HCT116 (cell line): Measurements from ENCODE around the gene IFNL1. TPM values are rescaled to one million over a fixed set of nuclear protein-coding genes. Genes with fewer than 3 reads are reported as not detected.

ENCODE experiments used
- ATAC-seq: fragments of 200-7000 bp; cut with Tn5 transposase; 2 replicates; pipeline ENCODE4 v1.9.1; 2020; ENCODE audit warnings: mild to moderate bottlenecking, moderate library complexity
- BruUV-seq: library from RNA; stranded (reverse); fragments of 400-500 nt; replicated peaks from 2 replicates; lab custom pipeline; 2021; lab: Mats Ljungman, UMichigan
- CTCF ChIA-PET: fragments of 300-600 bp; sonication (Branson Sonifier 250); formaldehyde crosslinking; loops from one replicate; lab custom pipeline; 2021; ENCODE audit warnings: antibody characterized with exemption; lab: Charles Lee
- POLR2A ChIA-PET: fragments of 300-600, 350-600 bp; sonication (Branson Sonifier 250); formaldehyde crosslinking; loops from one replicate; lab custom pipeline; 2021; ENCODE audit warnings: antibody characterized with exemption; lab: Charles Lee
- RAD21 ChIA-PET, 2 experiments: fragments of 300-600 bp; sonication (Branson Sonifier 250); formaldehyde crosslinking; loops; one replicate each; lab custom pipeline; 2023; ENCODE audit warnings: low total read pairs in 2 of 2; ENCODE audit not compliant: uncharacterized antibody in 2 of 2, unreplicated experiment in 2 of 2, low non-redundant PET in 1 of 2; lab: Charles Lee
- DNase-seq: peaks from one replicate; pipeline ENCODE4 v3.0.0-alpha.2; 2010; ENCODE audit warnings: low read depth, low spot score
- H2AFZ ChIP-seq: fragments of 200-600 bp; shearing (Covaris generic), sonication (generic); 2 replicates; pipeline ENCODE4 v1.6.1; 2017; ENCODE audit warnings: low read depth, mixed run types, mixed read lengths, antibody characterized with exemption, low read length; ENCODE audit not compliant: poor library complexity, severe bottlenecking
- H3K27ac ChIP-seq: 2 replicates; pipeline ENCODE4 v1.5.1; 2012; ENCODE audit warnings: low read depth, low read length
- H3K27me3 ChIP-seq: fragments of 200-600 bp; sonication (generic); 2 replicates; pipeline ENCODE4 v1.6.1; 2016; ENCODE audit warnings: mixed run types, low read length, mixed read lengths; ENCODE audit not compliant: insufficient read depth
- H3K36me3 ChIP-seq, 2 experiments: fragments of 200-500 bp in 1 of 2; fragments of 200-600 bp in 1 of 2; sonication (Bioruptor generic) in 1 of 2; sonication (generic) in 1 of 2; 2 replicates each; pipeline versions ENCODE4 v1.5.1 to v1.6.1; 2014 to 2016; ENCODE audit warnings: low read length in 2 of 2, inconsistent platforms in 1 of 2, mixed read lengths in 1 of 2, mixed run types in 1 of 2; ENCODE audit not compliant: insufficient read depth in 2 of 2, control insufficient read depth in 1 of 2
- H3K4me1 ChIP-seq, 2 experiments: fragments of 200-600 bp in 1 of 2; sonication (generic) in 1 of 2; 2 replicates each; pipeline versions ENCODE4 v1.5.1 to v1.6.1; 2012 to 2017; ENCODE audit warnings: low read length in 2 of 2, inconsistent platforms in 1 of 2, mild to moderate bottlenecking in 1 of 2, mixed read lengths in 1 of 2, mixed run types in 1 of 2, moderate library complexity in 1 of 2; ENCODE audit not compliant: insufficient read depth in 2 of 2, control insufficient read depth in 1 of 2
- H3K4me2 ChIP-seq: fragments of 200-600 bp; sonication (generic); 2 replicates; pipeline ENCODE4 v1.6.1; 2017; ENCODE audit warnings: mixed run types, low read length, mixed read lengths
- H3K4me3 ChIP-seq, 2 experiments: fragments of 200-600 bp in 1 of 2; sonication (generic) in 1 of 2; replicated peaks in 1 of 2; 2 replicates each; pipeline ENCODE4 v1.5.1; 2011 to 2016; ENCODE audit warnings: low read length in 2 of 2, control low read depth in 1 of 2, low read depth in 1 of 2, mild to moderate bottlenecking in 1 of 2, mixed read lengths in 1 of 2, mixed run types in 1 of 2
- H3K79me2 ChIP-seq: fragments of 200-600 bp; sonication (generic); 2 replicates; pipeline ENCODE4 v1.6.1; 2017; ENCODE audit warnings: mild to moderate bottlenecking, mixed run types, low read length, moderate library complexity, mixed read lengths; ENCODE audit not compliant: insufficient read depth
- H3K9ac ChIP-seq: fragments of 200-600 bp; sonication (generic); 2 replicates; pipeline ENCODE4 v1.6.1; 2016; ENCODE audit warnings: low read length, mixed read lengths
- H3K9me2 ChIP-seq: fragments of 200-600 bp; sonication (generic), shearing (Covaris generic); 2 replicates; pipeline ENCODE4 v1.6.1; 2017; ENCODE audit warnings: mixed run types, mild to moderate bottlenecking, moderate library complexity; ENCODE audit not compliant: insufficient read depth
- H3K9me3 ChIP-seq, 2 experiments: fragments of 200-500 bp in 1 of 2; fragments of 200-600 bp in 1 of 2; sonication (Bioruptor generic) in 1 of 2; sonication (generic) in 1 of 2; 2 replicates each; pipeline ENCODE4 v1.6.1; 2014 to 2017; ENCODE audit warnings: low read length in 2 of 2, mixed read lengths in 2 of 2, inconsistent platforms in 1 of 2, low read depth in 1 of 2, mild to moderate bottlenecking in 1 of 2, mixed run types in 1 of 2, moderate library complexity in 1 of 2; ENCODE audit not compliant: control insufficient read depth in 1 of 2, insufficient read depth in 1 of 2
- H4K20me1 ChIP-seq: fragments of 200-600 bp; sonication (generic), shearing (Covaris generic); 2 replicates; pipeline ENCODE4 v1.6.1; 2017; ENCODE audit warnings: mixed run types, mild to moderate bottlenecking, moderate library complexity; ENCODE audit not compliant: insufficient read depth
- CBX3 ChIP-seq: IDR thresholded peaks from 2 replicates; pipeline ENCODE4 v1.6.1; 2012; ENCODE audit warnings: low read depth
- CEBPB ChIP-seq: IDR thresholded peaks from 2 replicates; pipeline ENCODE4 v1.6.1; 2012; ENCODE audit warnings: low read depth
- EGR1 ChIP-seq: IDR thresholded peaks from 2 replicates; pipeline ENCODE4 v1.6.1; 2012; ENCODE audit warnings: low read depth
- ELF1 ChIP-seq: IDR thresholded peaks from 2 replicates; pipeline ENCODE4 v1.6.1; 2012; ENCODE audit warnings: low read depth, borderline replicate concordance
- EZH2 ChIP-seq: fragments of 200-600 bp; sonication (generic); IDR thresholded peaks from 2 replicates; pipeline ENCODE4 v1.6.1; 2017; ENCODE audit warnings: antibody characterized with exemption, mixed run types
- EZH2phosphoT487 ChIP-seq: fragments of 200-600 bp; IDR thresholded peaks from 2 replicates; pipeline ENCODE4 v1.6.1; 2018; ENCODE audit warnings: antibody characterized with exemption, borderline replicate concordance
- FOSL1 ChIP-seq: IDR thresholded peaks from 2 replicates; pipeline ENCODE4 v1.6.1; 2012; ENCODE audit warnings: low read depth
- JUND ChIP-seq: IDR thresholded peaks from 2 replicates; pipeline ENCODE4 v1.6.1; 2012
- POLR2A ChIP-seq: IDR thresholded peaks from 2 replicates; pipeline ENCODE4 v1.7.0; 2011; ENCODE audit warnings: borderline replicate concordance; ENCODE audit not compliant: insufficient read depth, insufficient read length; ENCODE audit errors: extremely low read depth
- POLR2AphosphoS5 ChIP-seq: IDR thresholded peaks from 2 replicates; pipeline ENCODE4 v1.6.1; 2011; ENCODE audit warnings: mild to moderate bottlenecking, low read depth, low read length, moderate library complexity
- SP1 ChIP-seq: IDR thresholded peaks from 2 replicates; pipeline ENCODE4 v1.6.1; 2012; ENCODE audit warnings: low read depth
- SRF ChIP-seq: IDR thresholded peaks from 2 replicates; pipeline ENCODE4 v1.6.1; 2012; ENCODE audit warnings: low read depth
- TCF7L2 ChIP-seq: IDR thresholded peaks from 2 replicates; pipeline ENCODE4 v1.7.0; 2011; ENCODE audit warnings: borderline replicate concordance, inconsistent platforms; ENCODE audit not compliant: insufficient read depth, insufficient read length; ENCODE audit errors: extremely low read depth
- YY1 ChIP-seq: IDR thresholded peaks from 2 replicates; pipeline ENCODE4 v1.6.1; 2011; ENCODE audit warnings: low read length, low read depth, moderate library complexity, mild to moderate bottlenecking; ENCODE audit not compliant: insufficient replicate concordance; ENCODE audit errors: extremely low read depth
- ZFX ChIP-seq: fragments of 450-650 bp; IDR thresholded peaks from 2 replicates; pipeline ENCODE4 v1.6.1; 2017
- ZNF274 ChIP-seq: fragments of 200-500 bp; sonication (Bioruptor generic); IDR thresholded peaks from 2 replicates; pipeline ENCODE4 v1.6.1; 2014; ENCODE audit warnings: mild to moderate bottlenecking, low read depth, low read length, inconsistent platforms
- intact Hi-C: fragments of 100-400 bp; cut with micrococcal nuclease; formaldehyde crosslinking; loops from 2 replicates; pipeline ENCODE4 v1.10.0; 2022
- total RNA-seq: library from RNA; stranded (reverse); gene quantifications from one replicate; pipeline ENCODE4 v1.2.1, GENCODE V29; 2021; ENCODE audit not compliant: unreplicated experiment
- TF ChIP-seq, protein P1 (sequence below): IDR thresholded peaks from 2 replicates; pipeline ENCODE4 v1.6.1; 2012
- TF ChIP-seq, protein P2 (sequence below): IDR thresholded peaks from 2 replicates; pipeline ENCODE4 v1.6.1; 2012
- TF ChIP-seq, protein P3 (sequence below): IDR thresholded peaks from 2 replicates; pipeline ENCODE4 v1.6.1; 2011; ENCODE audit warnings: mild to moderate bottlenecking, low read length, moderate library complexity; ENCODE audit not compliant: insufficient replicate concordance; ENCODE audit errors: extremely low read depth
- TF ChIP-seq, protein P4 (sequence below), 3 experiments: fragments of 200-600 bp in 1 of 3; sonication (generic) in 1 of 3; IDR thresholded peaks in 2 of 3; conservative IDR thresholded peaks in 1 of 3; 2 replicates each; pipeline ENCODE4 v1.5.1; 2012 to 2017; ENCODE audit warnings: low read depth in 2 of 3, low read length in 2 of 3, antibody characterized with exemption in 1 of 3, borderline replicate concordance in 1 of 3, control low read depth in 1 of 3, mild to moderate bottlenecking in 1 of 3, mixed read lengths in 1 of 3, mixed run types in 1 of 3, moderate library complexity in 1 of 3; ENCODE audit not compliant: insufficient read depth in 1 of 3

IFNL1 gene
- total RNA-seq, 1 experiment from 2014 or later, result not detected

DNA sequence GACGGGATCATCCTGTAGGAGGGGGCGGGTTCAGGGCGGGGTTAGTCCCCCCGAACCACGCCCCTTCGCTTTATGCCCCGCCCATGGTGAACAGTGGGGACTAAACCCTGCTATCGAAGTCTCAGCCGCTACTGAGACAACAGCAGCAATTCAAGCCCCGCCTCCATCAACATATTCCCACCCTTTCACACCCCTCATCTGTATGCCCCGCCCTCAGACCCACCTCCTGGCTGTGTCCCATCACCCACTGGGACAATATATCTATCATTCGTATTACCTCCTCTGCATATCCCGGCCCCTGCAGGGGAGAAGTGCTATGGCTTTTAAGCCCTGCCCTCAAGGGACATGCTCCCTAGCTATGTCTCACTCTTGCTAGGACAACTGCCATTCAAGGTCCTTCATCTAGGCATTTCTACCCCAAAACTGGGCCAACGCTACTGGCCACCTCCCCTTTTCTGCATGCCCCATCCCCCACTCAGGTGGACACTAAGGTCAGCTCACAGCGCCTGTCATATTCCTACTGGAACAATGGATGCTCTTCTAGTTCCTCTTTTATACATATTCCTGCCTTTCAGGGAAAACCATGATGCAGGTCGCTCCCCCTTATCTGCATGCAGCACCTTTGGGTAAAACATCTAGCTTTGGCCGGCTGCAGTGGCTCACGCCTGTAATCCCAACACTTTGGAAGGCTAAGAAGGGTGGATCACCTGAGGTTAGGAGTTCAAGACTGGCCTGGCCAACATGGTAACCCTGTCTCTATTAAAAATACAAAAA lies 12.5 kb downstream of the IFNL1 start:
- BruUV-seq, result no TSS peak
- Histone ChIP-seq H2AFZ (no peak overlapping the region), H3K9me3 (no peaks in the 10 kb centered on the region), H3K27ac (no peak overlapping the region), H3K4me1 (peaks cover 0 to 1% of the 10 kb centered on the region in 2 experiments; a peak in 2 of 4 replicates), H3K9me2 (no peaks in the 10 kb centered on the region), H3K4me2 (no peak overlapping the region), H3K36me3 (peaks cover 3 to 12% of the 10 kb centered on the region in 2 experiments), H3K27me3 (no peaks in the 10 kb centered on the region), H4K20me1 (no peaks in the 10 kb centered on the region), H3K4me3 (no peak overlapping the region), H3K79me2 (peaks cover 21% of the 10 kb centered on the region), H3K9ac (no peak overlapping the region)
- RAD21 ChIA-PET, result no interaction called here
- POLR2A ChIA-PET, result no interaction called here
- no peak for DNase-seq
- TF ChIP-seq POLR2A (no peak), ZFX (no peak), EZH2phosphoT487 (no peak), ZNF274 (no peak), EZH2 (no peak), FOSL1 (no peak), ELF1 (no peak), SRF (no peak), POLR2AphosphoS5 (no peak), JUND (no peak), SP1 (no peak), TCF7L2 (no peak), CBX3 (no peak), CEBPB (no peak), YY1 (no peak), EGR1 (no peak)
- TF ChIP-seq, protein P1, sequence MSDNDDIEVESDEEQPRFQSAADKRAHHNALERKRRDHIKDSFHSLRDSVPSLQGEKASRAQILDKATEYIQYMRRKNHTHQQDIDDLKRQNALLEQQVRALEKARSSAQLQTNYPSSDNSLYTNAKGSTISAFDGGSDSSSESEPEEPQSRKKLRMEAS, result no peak
- TF ChIP-seq, protein P2, sequence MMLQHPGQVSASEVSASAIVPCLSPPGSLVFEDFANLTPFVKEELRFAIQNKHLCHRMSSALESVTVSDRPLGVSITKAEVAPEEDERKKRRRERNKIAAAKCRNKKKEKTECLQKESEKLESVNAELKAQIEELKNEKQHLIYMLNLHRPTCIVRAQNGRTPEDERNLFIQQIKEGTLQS, result no peak
- TF ChIP-seq, protein P3, sequence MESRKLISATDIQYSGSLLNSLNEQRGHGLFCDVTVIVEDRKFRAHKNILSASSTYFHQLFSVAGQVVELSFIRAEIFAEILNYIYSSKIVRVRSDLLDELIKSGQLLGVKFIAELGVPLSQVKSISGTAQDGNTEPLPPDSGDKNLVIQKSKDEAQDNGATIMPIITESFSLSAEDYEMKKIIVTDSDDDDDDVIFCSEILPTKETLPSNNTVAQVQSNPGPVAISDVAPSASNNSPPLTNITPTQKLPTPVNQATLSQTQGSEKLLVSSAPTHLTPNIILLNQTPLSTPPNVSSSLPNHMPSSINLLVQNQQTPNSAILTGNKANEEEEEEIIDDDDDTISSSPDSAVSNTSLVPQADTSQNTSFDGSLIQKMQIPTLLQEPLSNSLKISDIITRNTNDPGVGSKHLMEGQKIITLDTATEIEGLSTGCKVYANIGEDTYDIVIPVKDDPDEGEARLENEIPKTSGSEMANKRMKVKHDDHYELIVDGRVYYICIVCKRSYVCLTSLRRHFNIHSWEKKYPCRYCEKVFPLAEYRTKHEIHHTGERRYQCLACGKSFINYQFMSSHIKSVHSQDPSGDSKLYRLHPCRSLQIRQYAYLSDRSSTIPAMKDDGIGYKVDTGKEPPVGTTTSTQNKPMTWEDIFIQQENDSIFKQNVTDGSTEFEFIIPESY, result no peak
- TF ChIP-seq, protein P4, sequence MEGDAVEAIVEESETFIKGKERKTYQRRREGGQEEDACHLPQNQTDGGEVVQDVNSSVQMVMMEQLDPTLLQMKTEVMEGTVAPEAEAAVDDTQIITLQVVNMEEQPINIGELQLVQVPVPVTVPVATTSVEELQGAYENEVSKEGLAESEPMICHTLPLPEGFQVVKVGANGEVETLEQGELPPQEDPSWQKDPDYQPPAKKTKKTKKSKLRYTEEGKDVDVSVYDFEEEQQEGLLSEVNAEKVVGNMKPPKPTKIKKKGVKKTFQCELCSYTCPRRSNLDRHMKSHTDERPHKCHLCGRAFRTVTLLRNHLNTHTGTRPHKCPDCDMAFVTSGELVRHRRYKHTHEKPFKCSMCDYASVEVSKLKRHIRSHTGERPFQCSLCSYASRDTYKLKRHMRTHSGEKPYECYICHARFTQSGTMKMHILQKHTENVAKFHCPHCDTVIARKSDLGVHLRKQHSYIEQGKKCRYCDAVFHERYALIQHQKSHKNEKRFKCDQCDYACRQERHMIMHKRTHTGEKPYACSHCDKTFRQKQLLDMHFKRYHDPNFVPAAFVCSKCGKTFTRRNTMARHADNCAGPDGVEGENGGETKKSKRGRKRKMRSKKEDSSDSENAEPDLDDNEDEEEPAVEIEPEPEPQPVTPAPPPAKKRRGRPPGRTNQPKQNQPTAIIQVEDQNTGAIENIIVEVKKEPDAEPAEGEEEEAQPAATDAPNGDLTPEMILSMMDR (IDR thresholded peaks at IDR 0.05 in 2 of 3, conservative IDR thresholded peaks at IDR 0.05 in 1 of 3; ENCODE audit: borderline replicate concordance in 1 of 3, insufficient read depth in 1 of 3, low read depth in 2 of 3, low read length in 2 of 3), result no peak
- ATAC-seq, result peak; percentile 59
- CTCF ChIA-PET, result no interaction called here
- intact Hi-C loops, result no loop called here
